Osteoblast (primary cell): ENCODE data around the gene LRMDA. TPM values are rescaled to one million over a fixed set of nuclear protein-coding genes. Genes with fewer than 3 reads are reported as not detected.

ENCODE experiments used
- DNase-seq: peaks from one replicate; pipeline ENCODE4 v3.0.0; 2011; ENCODE audit warnings: low spot score, mixed read lengths; ENCODE audit not compliant: insufficient read length; ENCODE audit errors: missing footprints
- H2AFZ ChIP-seq: 2 replicates; pipeline ENCODE4 v1.6.0; 2011; ENCODE audit warnings: mild to moderate bottlenecking, low read length
- H3K27ac ChIP-seq: 2 replicates; pipeline ENCODE4 v1.5.1; 2011; ENCODE audit warnings: mild to moderate bottlenecking, low read depth, low read length, moderate library complexity
- H3K27me3 ChIP-seq: 2 replicates; pipeline ENCODE4 v1.6.0; 2012; ENCODE audit warnings: mild to moderate bottlenecking, control low read depth, inconsistent platforms, low read length, moderate library complexity; ENCODE audit not compliant: insufficient read depth
- H3K36me3 ChIP-seq: 2 replicates; pipeline ENCODE4 v1.5.1; 2011; ENCODE audit warnings: mild to moderate bottlenecking, low read length, control low read depth, moderate library complexity; ENCODE audit not compliant: insufficient read depth
- H3K4me1 ChIP-seq: 2 replicates; pipeline ENCODE4 v1.5.1; 2011; ENCODE audit warnings: mild to moderate bottlenecking, low read length, control low read depth, moderate library complexity; ENCODE audit not compliant: insufficient read depth
- H3K4me2 ChIP-seq: 2 replicates; pipeline ENCODE4 v1.6.0; 2011; ENCODE audit warnings: mild to moderate bottlenecking, low read length; ENCODE audit not compliant: insufficient read depth
- H3K4me3 ChIP-seq: fragments of 200-600 bp; sonication (generic); 3 replicates; pipeline ENCODE4 v1.5.1; 2012; ENCODE audit warnings: mild to moderate bottlenecking, low read length, inconsistent platforms; ENCODE audit not compliant: insufficient read depth
- H3K79me2 ChIP-seq: 2 replicates; pipeline ENCODE4 v1.6.0; 2012; ENCODE audit warnings: mild to moderate bottlenecking, low read length, control low read depth, inconsistent platforms; ENCODE audit not compliant: insufficient read depth
- H3K9me3 ChIP-seq: 2 replicates; pipeline ENCODE4 v1.5.1; 2011; ENCODE audit warnings: low read depth, low read length, control low read depth
- H4K20me1 ChIP-seq: 2 replicates; pipeline ENCODE4 v1.6.0; 2012; ENCODE audit warnings: mild to moderate bottlenecking, low read length, control low read depth; ENCODE audit not compliant: insufficient read depth
- CTCF ChIP-seq: IDR thresholded peaks from 2 replicates; pipeline ENCODE4 v1.5.1; 2011; ENCODE audit warnings: mild to moderate bottlenecking, low read depth, low read length, moderate library complexity; ENCODE audit errors: extremely low read depth
- total RNA-seq: library from RNA; depleted of rRNA; stranded (reverse); fragments of >200 nt; gene quantifications from 2 replicates; pipeline ENCODE4 v1.2.3, GENCODE V29; 2012

LRMDA gene
- total RNA-seq, 1 donor, result 18.5 TPM

DNA sequence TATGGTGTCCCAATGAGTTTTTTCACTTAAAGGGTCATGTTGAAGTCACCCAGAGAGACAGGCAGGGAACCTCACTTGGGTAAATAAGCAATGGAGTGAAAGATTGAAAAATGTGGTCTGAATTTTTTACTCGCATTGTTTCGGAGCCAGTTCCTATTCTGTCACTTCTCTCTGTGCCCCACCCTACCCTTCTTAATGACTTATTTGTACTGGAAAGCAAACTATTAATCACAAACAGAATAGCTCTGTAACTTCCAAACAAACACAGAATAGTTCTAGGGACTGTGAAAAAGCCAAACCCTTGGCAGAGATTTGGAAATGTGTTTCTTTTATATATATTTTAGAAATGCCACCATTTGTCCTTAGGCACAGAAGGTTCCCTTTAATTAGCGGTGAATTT is 76.0 kb downstream of the LRMDA start:
- H3K4me3 ChIP-seq, result no peak overlapping the region
- H3K36me3 ChIP-seq, result no peaks in the 10 kb centered on the region
- H3K4me2 ChIP-seq, result no peak overlapping the region
- no peak overlapping the region for H3K27ac ChIP-seq
- peaks cover under 1% of the 10 kb centered on the region for H3K27me3 ChIP-seq
- no peak overlapping the region for H2AFZ ChIP-seq
- no peaks in the 10 kb centered on the region for H3K79me2 ChIP-seq
- peaks cover 21% of the 10 kb centered on the region for H3K4me1 ChIP-seq
- no peaks in the 10 kb centered on the region for H3K9me3 ChIP-seq
- no peak for TF ChIP-seq CTCF
- no peak for DNase-seq
- no peaks in the 10 kb centered on the region for H4K20me1 ChIP-seq

- Histone ChIP-seq H3K4me2 (peak overlapping the region; percentile 26), H3K79me2 (no peaks in the 10 kb centered on the region), H4K20me1 (no peaks in the 10 kb centered on the region), H3K9me3 (no peaks in the 10 kb centered on the region), H3K27ac (peak overlapping the region; percentile 24), H3K36me3 (no peaks in the 10 kb centered on the region), H2AFZ (no peak overlapping the region), H3K4me3 (peak overlapping the region; percentile 3), H3K27me3 (peaks cover 7% of the 10 kb centered on the region), H3K4me1 (peaks cover 22% of the 10 kb centered on the region)
- no peak for TF ChIP-seq CTCF
- peak; percentile 71 for DNase-seq
Observed at GRCh38 chr10:75508239-75508813, 76.9 kb downstream of the LRMDA start.

GRCh38 chr10:75508814-75509306 is 77.4 kb downstream of the LRMDA start:
- H2AFZ ChIP-seq, result no peak overlapping the region

More at GRCh38 chr10:75508814-75509306, 77.4 kb downstream of the LRMDA start:
- peaks cover 10% of the 10 kb centered on the region for H3K27me3 ChIP-seq
- H3K27ac ChIP-seq, result peak overlapping the region; percentile 24
- no peaks in the 10 kb centered on the region for H3K9me3 ChIP-seq
- H4K20me1 ChIP-seq, result no peaks in the 10 kb centered on the region
- H3K36me3 ChIP-seq, result no peaks in the 10 kb centered on the region
- DNase-seq, result no peak
- peaks cover 22% of the 10 kb centered on the region for H3K4me1 ChIP-seq
- H3K79me2 ChIP-seq, result no peaks in the 10 kb centered on the region
- H3K4me3 ChIP-seq, result no peak overlapping the region
- TF ChIP-seq CTCF, result no peak
- H3K4me2 ChIP-seq, result peak overlapping the region; percentile 26
